ENCODE results near the gene PPM1E.
"Not testable (repeated sequence)": the region's sequence is repeated elsewhere in the genome, so short reads cannot be mapped to it uniquely, and the experiment has no call there.

The PPM1E gene

GRCh38 chr17:58755577-58756245, at the start of gene PPM1E:
PPM1E (plus strand) TSS chr17:58755854.
- DNase-seq: no peak

- DNase-seq: no peak
These were observed 49.1 kb upstream of the PPM1E start for GRCh38 chr17:58706351-58707140.

DNA sequence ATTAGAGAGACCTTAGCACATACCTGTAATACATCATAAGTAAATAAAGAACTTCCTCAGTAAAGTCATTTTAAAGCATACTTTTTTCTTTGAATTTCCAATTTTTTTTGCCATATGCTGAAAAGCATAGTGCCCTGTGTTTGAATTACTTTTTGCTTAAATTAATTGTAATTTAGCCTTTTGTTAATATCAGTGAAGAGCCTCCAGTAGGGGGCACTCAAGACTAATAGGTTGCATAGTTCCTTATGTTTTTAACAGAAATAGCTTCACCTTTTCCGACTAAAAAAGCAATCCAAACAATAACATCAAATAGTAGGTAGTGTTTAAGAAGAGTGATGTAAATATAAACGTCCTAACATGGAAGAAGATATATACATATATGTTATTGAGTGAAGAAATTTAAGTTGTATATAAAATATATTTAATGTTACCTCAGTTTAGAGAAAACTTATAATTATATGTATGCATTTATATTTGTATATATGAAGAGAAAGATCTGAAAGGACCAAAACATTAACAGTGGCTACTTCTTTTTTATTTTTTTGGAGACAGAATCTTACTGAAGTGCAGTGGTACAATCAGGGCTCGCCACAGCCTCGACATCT, 44.6 kb upstream of the PPM1E start:
- DNase-seq: peak; percentile 4

GRCh38 chr17:58722274-58722673, 33.4 kb upstream of the PPM1E start:
- no peak for DNase-seq

DNA sequence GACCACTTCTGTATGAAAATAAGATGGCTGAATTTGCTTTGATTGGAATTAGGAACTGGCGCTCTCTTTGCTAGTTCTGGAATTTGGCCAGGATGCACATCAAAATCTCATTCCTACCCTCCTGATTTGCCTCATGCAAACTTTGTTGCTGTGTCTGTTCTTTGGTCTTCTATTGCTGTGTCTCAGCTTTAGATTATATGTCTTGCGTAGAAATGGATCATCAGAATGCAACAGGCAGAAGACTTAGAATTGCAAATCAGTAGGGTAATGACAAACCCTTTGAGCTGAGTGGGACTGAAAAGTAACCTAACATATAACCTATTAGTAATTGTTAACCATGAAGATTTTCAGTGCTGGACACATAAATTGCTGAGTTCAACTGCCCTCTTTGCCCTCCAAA, 33.0 kb upstream of the PPM1E start:
- no peak for DNase-seq

DNA sequence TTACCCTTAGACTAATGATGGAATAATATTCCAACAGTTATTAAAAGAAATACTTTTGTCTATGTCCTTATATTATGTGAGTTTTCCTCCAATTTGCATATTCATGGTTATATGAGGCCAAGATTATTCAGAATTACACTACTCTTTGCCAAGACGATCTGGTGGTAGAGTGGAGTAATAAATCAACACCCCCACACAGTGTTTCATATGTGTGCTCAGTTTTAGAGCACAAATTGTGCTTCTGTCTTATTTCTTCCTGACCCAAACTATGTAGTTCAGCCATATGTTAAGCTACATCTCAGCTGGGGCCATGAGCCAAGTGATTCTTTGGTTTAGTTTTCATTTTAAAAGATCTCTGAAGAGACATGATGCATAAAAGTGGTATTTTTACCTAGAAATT, 26.9 kb upstream of the PPM1E start:
- DNase-seq: no peak

DNA sequence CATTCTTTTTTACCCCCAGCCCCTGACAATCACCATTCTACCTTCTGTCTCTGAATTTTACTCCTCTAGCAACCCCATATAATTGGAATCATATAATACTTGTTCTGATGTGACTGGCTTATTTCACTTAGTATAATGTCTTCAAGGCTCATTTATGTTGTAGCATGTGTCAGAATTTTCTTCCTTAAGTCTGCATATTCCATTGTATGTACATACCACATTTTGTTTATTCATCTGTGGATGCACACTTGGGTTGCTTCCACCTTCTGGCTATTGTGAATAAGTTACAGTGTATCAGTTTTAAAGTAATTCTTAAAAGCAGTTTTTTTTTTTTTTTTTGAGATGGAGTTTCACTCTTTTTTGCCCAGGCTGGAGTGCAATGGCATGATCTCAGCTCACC, 24.7 kb upstream of the PPM1E start:
- DNase-seq: no peak

DNA sequence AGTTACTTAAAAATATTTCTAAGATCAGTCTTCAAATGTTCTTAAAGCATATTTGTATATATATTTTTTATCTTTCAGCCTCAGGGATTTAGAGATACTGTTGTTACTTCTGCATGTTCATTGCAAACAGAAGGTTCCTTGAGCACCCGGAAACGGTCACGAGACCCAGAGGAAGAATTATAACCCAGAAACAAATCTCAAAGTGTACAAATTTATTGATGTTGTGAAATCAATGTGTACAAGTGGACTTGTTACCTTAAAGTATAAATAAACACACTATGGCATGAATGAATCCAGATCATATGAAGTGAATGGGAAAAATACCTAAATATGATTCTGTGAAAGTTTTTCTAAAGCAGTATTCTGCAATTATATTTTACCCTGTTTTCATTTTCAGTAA, 21.6 kb upstream of the PPM1E start:
- no peak for DNase-seq

- no peak for DNase-seq
These were observed 20.8 kb upstream of the PPM1E start for GRCh38 chr17:58734811-58735210.

DNA sequence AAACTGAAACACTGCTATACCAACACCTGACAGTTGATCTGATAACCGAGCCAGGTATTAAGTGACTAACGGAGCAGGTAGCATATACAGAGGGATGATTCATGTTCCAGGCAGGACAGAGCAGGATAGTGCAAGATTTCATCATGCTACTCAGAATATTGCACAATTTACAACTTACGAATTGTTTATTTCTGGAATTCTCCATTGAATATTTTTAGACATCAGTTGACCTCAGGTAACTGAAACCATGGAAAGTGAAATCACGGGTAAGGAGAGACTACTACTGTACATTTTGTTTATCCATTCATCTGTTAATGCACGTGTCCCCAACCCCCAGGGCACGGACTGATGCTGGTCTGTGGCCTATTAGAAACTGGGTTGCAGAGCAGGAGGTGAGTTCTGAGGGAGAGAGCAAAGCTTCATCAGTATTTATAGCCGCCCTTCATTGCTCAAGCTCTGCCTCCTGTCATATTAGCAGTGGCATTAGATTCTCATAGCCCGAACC, 14.5 kb upstream of the PPM1E start:
- DNase-seq: no peak

- DNase-seq: no peak
These were observed 8.0 kb upstream of the PPM1E start for GRCh38 chr17:58747674-58748073.

GRCh38 chr17:58749627-58750026, 6.0 kb upstream of the PPM1E start:
- not testable (repeated sequence) for DNase-seq

- no peak for DNase-seq
These were observed 2.6 kb upstream of the PPM1E start for GRCh38 chr17:58753026-58753425.

DNA sequence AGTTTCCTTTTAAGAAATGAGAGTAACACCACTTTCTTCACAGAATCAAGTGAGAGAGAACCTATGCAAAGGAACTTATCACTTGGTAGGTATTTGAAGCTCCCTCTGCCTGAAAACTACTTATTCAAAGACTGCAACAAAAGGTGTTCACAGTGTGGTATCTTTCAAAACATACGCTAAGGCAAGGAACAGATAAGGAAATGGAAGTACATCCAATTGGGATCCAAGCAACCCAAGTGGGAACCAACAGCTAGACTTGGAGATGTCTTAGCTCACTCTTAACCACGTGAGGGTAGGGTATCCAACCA, 431 bp upstream of the PPM1E start:
- no peak for DNase-seq

- no peak for DNase-seq
These were observed 850 bp downstream of the PPM1E start for GRCh38 chr17:58756246-58757161.

DNA sequence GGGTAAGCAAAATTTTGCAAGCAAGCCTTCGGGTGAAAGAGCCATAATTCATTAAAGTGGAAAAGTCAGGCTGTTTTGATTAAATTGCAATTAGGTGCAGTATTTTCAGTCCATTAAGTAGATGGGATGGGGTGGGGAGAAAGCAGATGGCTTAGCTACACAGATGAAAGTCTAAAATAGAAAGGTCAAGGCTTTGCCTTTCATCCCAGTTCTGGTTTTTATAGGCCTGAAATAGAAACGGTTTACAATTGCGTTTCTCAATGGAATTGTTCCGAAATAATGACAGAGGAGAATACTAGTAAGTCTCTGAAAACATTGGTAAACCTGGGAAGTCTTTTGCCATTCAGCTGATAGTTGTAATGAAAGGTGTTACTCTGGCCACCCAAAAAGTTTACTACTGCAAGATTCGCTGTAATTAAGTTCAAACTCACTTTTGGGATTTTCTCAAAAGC, 1.5 kb downstream of the PPM1E start:
- no peak for DNase-seq

DNA sequence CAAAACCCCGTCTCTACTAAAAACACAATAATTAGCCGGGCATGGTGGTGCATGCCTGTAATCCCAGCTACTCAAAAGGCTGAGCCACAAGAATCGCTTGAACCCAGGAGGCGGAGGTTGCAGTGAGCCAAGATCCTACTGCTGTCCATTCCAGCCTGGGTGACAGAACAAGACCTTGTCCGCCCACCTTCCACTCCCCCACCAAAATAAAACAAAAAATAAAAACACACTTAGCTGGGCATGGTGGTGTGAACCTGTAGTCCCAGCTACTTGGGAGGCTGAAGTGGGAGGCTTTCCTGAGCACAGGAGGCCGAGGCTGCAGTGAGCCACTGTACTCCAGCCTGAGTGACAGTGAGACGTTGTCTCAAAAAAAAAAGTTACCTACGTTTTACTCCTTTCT, 3.2 kb downstream of the PPM1E start:
- DNase-seq: no peak

DNA sequence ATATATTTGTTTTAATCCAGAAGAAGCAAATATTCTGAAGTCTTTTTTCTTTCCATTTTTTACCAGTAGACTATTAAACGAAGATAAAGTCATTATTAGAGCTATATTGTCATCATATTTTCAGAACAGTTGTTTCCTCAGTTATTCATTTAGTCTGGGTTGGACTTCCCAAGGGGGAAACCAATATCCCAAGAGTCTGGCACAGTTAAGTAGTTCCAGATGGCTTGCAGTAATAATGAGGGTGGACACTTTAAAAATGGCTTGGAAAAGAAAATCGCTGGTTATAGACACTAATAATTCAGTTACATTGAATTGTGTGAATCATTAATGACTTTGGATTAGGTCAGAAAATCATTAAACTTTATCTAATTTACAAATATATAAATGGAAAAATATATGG, 3.9 kb downstream of the PPM1E start:
- no peak for DNase-seq

GRCh38 chr17:58760248-58760647, 4.6 kb downstream of the PPM1E start:
- DNase-seq: no peak

DNA sequence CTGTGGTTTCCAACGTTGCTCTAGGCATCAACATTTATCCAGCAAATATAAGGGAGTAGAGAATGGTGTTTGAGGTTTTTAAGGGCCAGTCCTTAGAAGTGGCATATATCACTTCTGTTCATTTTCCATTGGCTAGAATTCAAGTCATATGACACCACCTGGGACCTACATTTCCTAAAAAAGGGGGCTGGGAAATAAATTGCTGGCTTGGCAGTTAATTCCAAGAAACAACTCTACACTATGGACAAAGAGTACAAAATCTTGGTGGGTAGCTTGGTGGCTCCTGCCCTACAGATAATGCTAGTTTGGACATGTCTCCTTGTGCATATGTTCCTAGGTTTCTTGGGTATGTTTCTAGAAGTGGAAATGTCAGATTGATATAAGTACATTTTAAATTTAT, 7.6 kb downstream of the PPM1E start:
- no peak for DNase-seq

DNA sequence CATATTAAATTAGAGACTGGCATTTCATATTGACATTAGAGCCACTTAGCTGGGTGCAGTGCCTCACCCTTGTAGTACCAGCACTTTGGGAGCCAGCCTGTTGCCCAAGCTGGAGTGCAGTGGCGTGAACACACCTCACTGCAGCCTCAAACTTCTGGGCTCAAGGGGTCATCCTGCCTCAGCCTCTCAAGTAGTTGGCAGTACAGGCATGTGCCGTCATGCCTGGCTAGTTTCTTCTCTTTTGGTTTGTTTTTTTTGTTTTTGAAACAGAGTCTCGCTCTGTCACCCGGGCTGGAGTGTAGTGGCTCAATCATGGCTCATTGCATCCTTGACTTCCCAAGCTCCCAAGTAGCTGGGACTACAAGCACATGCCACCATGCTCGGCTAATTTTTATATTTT, 8.7 kb downstream of the PPM1E start:
- DNase-seq: no peak

DNA sequence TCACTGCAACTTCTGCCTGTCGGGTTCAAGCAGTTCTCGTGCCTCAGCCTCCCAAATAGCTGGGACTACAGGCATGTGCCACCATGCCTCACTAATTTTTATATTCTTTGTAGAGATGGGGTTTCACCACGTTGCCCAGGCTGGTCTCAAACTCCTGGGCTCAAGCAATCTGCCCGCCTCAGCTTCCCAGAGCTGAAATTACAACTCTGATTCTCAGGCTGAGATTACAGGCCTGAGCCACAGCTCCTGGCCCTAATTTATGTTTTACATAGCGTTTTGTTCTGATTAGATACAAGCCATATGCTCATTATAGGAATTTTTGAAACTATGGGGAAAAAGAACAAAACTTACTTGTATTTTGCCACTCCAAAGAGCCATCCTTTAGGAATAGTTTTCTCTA, 22.8 kb downstream of the PPM1E start:
- DNase-seq: not testable (repeated sequence)

- no peak for DNase-seq
These were observed 23.8 kb downstream of the PPM1E start for GRCh38 chr17:58779446-58779845.
